Suprapubic skin (tissue), 4 donors: ENCODE data around the gene RHEB.

Experiments
- EP300 ChIP-seq: sonication (generic); formaldehyde crosslinking; IDR thresholded peaks from one replicate; pipeline ENCODE4 v1.6.1; 2017; ENCODE audit warnings: antibody characterized with exemption
- POLR2A ChIP-seq, 2 donors: fragments of 450-650 bp; IDR thresholded peaks; one replicate each; pipeline ENCODE4 v1.6.1; 2017; ENCODE audit warnings: antibody characterized with exemption in 2 of 2, mild to moderate bottlenecking in 2 of 2, moderate library complexity in 2 of 2
- POLR2AphosphoS5 ChIP-seq, 3 donors: sonication (generic); formaldehyde crosslinking; IDR thresholded peaks; one replicate each; pipeline ENCODE4 v1.6.1; 2017; ENCODE audit warnings: antibody characterized with exemption in 3 of 3
- TF ChIP-seq, protein P1 (sequence below), 2 donors: fragments of 200-600 bp in 1 of 2; fragments of 450-650 bp in 1 of 2; sonication (generic) in 1 of 2; IDR thresholded peaks; one replicate each; pipeline ENCODE4 v1.5.1; 2016 to 2019; ENCODE audit warnings: antibody characterized with exemption in 2 of 2, mild to moderate bottlenecking in 1 of 2, moderate library complexity in 1 of 2

DNA sequence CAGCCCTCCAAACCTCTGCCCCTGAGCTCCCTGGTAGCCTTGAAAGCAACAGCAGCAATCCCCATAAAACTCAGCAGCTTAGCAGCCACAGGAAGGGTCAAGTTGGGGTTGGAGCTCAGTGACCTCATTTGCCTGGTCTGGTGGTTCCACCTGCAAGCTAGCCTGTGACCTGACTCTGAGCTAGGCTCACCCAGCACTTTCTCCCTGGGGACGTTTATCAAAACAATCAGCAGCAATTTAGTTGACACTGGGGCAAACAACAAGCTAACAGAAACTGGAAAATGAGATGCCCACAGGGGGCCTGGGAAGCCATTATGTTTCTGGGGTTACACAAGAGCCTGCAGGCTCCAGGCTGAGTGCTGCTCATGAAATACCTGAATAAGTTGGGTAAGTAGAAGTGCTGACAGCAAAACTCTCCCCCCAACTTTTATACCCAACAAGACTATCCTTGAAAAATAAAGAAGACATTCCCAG lies 57.4 kb downstream of the RHEB start:
- TF ChIP-seq, protein P1, sequence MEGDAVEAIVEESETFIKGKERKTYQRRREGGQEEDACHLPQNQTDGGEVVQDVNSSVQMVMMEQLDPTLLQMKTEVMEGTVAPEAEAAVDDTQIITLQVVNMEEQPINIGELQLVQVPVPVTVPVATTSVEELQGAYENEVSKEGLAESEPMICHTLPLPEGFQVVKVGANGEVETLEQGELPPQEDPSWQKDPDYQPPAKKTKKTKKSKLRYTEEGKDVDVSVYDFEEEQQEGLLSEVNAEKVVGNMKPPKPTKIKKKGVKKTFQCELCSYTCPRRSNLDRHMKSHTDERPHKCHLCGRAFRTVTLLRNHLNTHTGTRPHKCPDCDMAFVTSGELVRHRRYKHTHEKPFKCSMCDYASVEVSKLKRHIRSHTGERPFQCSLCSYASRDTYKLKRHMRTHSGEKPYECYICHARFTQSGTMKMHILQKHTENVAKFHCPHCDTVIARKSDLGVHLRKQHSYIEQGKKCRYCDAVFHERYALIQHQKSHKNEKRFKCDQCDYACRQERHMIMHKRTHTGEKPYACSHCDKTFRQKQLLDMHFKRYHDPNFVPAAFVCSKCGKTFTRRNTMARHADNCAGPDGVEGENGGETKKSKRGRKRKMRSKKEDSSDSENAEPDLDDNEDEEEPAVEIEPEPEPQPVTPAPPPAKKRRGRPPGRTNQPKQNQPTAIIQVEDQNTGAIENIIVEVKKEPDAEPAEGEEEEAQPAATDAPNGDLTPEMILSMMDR (IDR thresholded peaks at IDR 0.05) = no peak
- TF ChIP-seq POLR2A (IDR thresholded peaks at IDR 0.05) (no peak), EP300 (no peak), POLR2AphosphoS5 (IDR thresholded peaks at IDR 0.05) (no peak)
